Body of pancreas (tissue), 4 donors: ENCODE results near the gene DIDO1. TPM values are rescaled to one million over a fixed set of nuclear protein-coding genes. Genes with fewer than 3 reads are reported as not detected.

ENCODE experiments used
- ATAC-seq: fragments of 150-250 bp; one replicate; pipeline ENCODE4 v1.9.1; 2016
- DNase-seq, 4 donors: peaks; one replicate each; pipeline ENCODE4 v3.0.0-alpha.2; 2019
- H3K27ac ChIP-seq, 4 donors: fragments of 200-600 bp; sonication (generic); 1 replicate in 3 of 4; 2 replicates in 1 of 4; pipeline versions ENCODE4 v1.5.1 to v1.6.1; 2016 to 2019; ENCODE audit warnings: mild to moderate bottlenecking in 1 of 4, mixed read lengths in 1 of 4, moderate library complexity in 1 of 4
- H3K27me3 ChIP-seq, 2 donors: fragments of 200-600 bp; sonication (generic); one replicate each; pipeline ENCODE4 v1.6.0; 2016; ENCODE audit warnings: mild to moderate bottlenecking in 1 of 2
- H3K36me3 ChIP-seq, 2 donors: fragments of 200-600 bp; sonication (generic); replicated peaks in 1 of 2; 2 replicates each; pipeline ENCODE4 v1.5.1; 2016; ENCODE audit warnings: low read depth in 2 of 2; ENCODE audit not compliant: insufficient read depth in 1 of 2
- H3K4me1 ChIP-seq: fragments of 200-600 bp; sonication (generic); one replicate; pipeline ENCODE4 v1.6.0; 2016
- H3K4me3 ChIP-seq, 2 donors: fragments of 200-600 bp; sonication (generic); 1 replicate in 1 of 2; 2 replicates in 1 of 2; pipeline ENCODE4 v1.5.1; 2016 to 2019
- H3K9me3 ChIP-seq, 3 donors: fragments of 200-600 bp; sonication (generic); 1 replicate in 2 of 3; 2 replicates in 1 of 3; pipeline ENCODE4 v1.5.1; 2016
- POLR2A ChIP-seq, 3 donors: fragments of 450-650 bp; IDR thresholded peaks; one replicate each; pipeline ENCODE4 v1.6.1; 2016; ENCODE audit warnings: antibody characterized with exemption in 3 of 3, mild to moderate bottlenecking in 2 of 3
- WGBS, 2 donors: methylation state at CpG; one replicate each; pipeline ENCODE4 v1.1.5; 2017; 5-methylcytosine and 5-hydroxymethylcytosine counted together
- intact Hi-C: fragments of 100-400 bp; cut with DNase I; formaldehyde crosslinking; loops from one replicate; pipeline ENCODE4 v1.15.1; 2023
- total RNA-seq, 2 donors: library from RNA; depleted of rRNA; stranded (reverse); fragments of >200 nt; gene quantifications; one replicate each; pipeline ENCODE4 v1.1.0, GENCODE V29; 2016
- TF ChIP-seq, protein P1 (sequence below), 7 experiments: fragments of 450-650 bp in 4 of 7; fragments of 200-600 bp in 3 of 7; sonication (generic) in 3 of 7; IDR thresholded peaks; one replicate each; pipeline ENCODE4 v1.5.1; 2016 to 2019; ENCODE audit warnings: antibody characterized with exemption in 7 of 7

DIDO1 gene
- total RNA-seq, 2 donors from 2014 or later: 38.4 to 51.7 TPM

DNA sequence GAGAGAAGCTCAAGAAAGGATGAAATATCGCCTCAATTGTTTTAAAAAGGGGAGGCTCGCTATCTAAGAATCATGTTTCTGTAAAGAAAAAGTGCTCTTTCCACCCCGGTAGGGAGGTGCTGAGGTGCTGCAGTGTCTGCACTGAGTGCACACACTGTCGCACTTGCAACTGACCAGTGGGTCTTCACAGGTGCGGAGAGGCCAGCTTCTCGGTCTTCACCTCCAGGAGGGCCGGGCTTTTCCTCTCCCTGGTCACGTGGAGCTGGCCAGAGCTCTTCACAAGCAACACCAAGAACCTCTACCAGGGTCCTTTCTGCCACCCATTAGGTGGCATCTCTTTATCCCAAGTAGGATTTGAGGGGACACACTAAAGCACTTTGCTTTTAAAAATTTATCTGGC lies 36.9 kb downstream of the DIDO1 start:
- H3K4me3 ChIP-seq: no peak overlapping the region
- peaks cover 10% of the 10 kb centered on the region for H3K4me1 ChIP-seq
- WGBS, 2 donors: 93 to 97% methylated on average over 8 of the region's 8 CpGs
- DNase-seq (no peak), ATAC-seq (no peak)
- H3K27ac ChIP-seq: no peak overlapping the region
- TF ChIP-seq, protein P1, sequence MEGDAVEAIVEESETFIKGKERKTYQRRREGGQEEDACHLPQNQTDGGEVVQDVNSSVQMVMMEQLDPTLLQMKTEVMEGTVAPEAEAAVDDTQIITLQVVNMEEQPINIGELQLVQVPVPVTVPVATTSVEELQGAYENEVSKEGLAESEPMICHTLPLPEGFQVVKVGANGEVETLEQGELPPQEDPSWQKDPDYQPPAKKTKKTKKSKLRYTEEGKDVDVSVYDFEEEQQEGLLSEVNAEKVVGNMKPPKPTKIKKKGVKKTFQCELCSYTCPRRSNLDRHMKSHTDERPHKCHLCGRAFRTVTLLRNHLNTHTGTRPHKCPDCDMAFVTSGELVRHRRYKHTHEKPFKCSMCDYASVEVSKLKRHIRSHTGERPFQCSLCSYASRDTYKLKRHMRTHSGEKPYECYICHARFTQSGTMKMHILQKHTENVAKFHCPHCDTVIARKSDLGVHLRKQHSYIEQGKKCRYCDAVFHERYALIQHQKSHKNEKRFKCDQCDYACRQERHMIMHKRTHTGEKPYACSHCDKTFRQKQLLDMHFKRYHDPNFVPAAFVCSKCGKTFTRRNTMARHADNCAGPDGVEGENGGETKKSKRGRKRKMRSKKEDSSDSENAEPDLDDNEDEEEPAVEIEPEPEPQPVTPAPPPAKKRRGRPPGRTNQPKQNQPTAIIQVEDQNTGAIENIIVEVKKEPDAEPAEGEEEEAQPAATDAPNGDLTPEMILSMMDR (IDR thresholded peaks at IDR 0.05): no peak
- TF ChIP-seq POLR2A (IDR thresholded peaks at IDR 0.05): no peak
- H3K9me3 ChIP-seq: no peaks in the 10 kb centered on the region
- no peaks in the 10 kb centered on the region for H3K27me3 ChIP-seq
- H3K36me3 ChIP-seq: peaks cover 16 to 46% of the 10 kb centered on the region in 2 donors
- intact Hi-C loops: no loop called here

DNA sequence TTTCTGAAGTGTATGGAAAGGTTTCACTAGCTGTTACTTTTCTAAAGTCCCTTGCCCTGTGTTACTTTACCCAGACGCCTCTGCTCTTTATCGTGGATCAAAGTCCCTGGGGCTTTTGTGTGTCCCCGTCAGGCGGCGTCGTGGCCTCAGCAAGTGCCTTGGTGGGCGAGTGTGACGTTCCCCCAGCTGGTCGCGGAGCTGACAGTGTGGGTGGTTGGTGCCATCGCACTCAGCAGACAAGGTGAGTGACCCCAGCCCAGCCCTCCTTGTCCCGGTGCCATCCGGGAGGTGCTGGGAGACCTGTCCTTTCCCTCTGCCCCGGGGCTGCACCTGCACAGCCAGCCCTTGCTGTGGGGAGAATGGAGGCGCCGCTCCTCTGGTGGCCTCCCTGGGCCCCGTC lies 37.4 kb downstream of the DIDO1 start:
- Histone ChIP-seq H3K4me1 (peaks cover 10% of the 10 kb centered on the region), H3K36me3 (peaks cover 11 to 42% of the 10 kb centered on the region in 2 donors), H3K4me3 (no peak overlapping the region), H3K27ac (no peak overlapping the region), H3K27me3 (no peaks in the 10 kb centered on the region), H3K9me3 (no peaks in the 10 kb centered on the region)
- ATAC-seq: no peak
- intact Hi-C loops: no loop called here
- TF ChIP-seq POLR2A (IDR thresholded peaks at IDR 0.05): no peak
- TF ChIP-seq, protein P1 (IDR thresholded peaks at IDR 0.05): no peak
- no peak for DNase-seq
- WGBS, 2 donors: 96 to 97% methylated on average over 10 to 17 of the region's 17 CpGs

DNA sequence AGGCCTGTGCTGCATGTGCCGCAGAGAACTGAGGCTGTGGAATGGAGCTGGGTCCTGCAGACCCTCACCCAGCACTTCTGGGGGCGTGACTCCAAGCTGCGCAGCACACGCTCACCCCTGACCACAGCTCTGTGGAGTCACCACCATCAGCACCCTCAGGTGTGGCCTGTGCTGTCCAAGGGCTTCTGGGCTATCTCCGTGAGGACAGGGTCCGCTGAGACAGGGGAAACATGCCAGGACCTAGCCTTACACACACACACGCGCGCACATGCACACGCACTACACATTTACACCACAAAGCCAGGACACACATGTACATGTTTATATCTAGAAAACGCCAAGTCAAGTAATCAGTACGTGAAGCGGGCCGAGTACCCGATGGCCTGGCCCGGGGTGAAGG lies 37.9 kb downstream of the DIDO1 start:
- peaks cover 6 to 37% of the 10 kb centered on the region in 2 donors for H3K36me3 ChIP-seq
- peaks cover 10% of the 10 kb centered on the region for H3K4me1 ChIP-seq
- H3K27ac ChIP-seq: no peak overlapping the region
- TF ChIP-seq, protein P1 (IDR thresholded peaks at IDR 0.05): no peak
- TF ChIP-seq POLR2A (IDR thresholded peaks at IDR 0.05): no peak
- DNase-seq (no peak), ATAC-seq (no peak)
- 94 to 97% methylated on average over 10 to 16 of the region's 16 CpGs for WGBS, 2 donors
- H3K27me3 ChIP-seq: no peaks in the 10 kb centered on the region
- intact Hi-C loops: no loop called here
- no peak overlapping the region for H3K4me3 ChIP-seq
- no peaks in the 10 kb centered on the region for H3K9me3 ChIP-seq

GRCh38 chr20:62887860-62888239 lies 38.5 kb downstream of the DIDO1 start:
- Histone ChIP-seq H3K4me1 (peaks cover 10% of the 10 kb centered on the region), H3K4me3 (no peak overlapping the region), H3K9me3 (no peaks in the 10 kb centered on the region), H3K27ac (peak overlapping the region in 1 of 4 donors; percentile 7), H3K27me3 (no peaks in the 10 kb centered on the region), H3K36me3 (peaks cover 6 to 32% of the 10 kb centered on the region in 2 donors)
- ATAC-seq (no peak), DNase-seq (no peak)
- no peak for TF ChIP-seq POLR2A (IDR thresholded peaks at IDR 0.05)
- TF ChIP-seq, protein P1 (IDR thresholded peaks at IDR 0.05): no peak
- intact Hi-C loops: no loop called here
- WGBS, 2 donors: 83 to 92% methylated on average over 4 to 7 of the region's 7 CpGs

- Histone ChIP-seq H3K9me3 (no peaks in the 10 kb centered on the region), H3K27me3 (no peaks in the 10 kb centered on the region), H3K4me3 (no peak overlapping the region), H3K4me1 (peaks cover 10% of the 10 kb centered on the region), H3K27ac (peak overlapping the region in 2 of 4 donors; percentile 7 to 10), H3K36me3 (peaks cover 6 to 27% of the 10 kb centered on the region in 2 donors)
- DNase-seq: peak; percentile 45 to 67 (median 65)
- TF ChIP-seq, protein P1 (IDR thresholded peaks at IDR 0.05): no peak
- intact Hi-C loops: no loop called here
- WGBS, 2 donors: 56 to 65% methylated on average over 9 to 13 of the region's 13 CpGs
- ATAC-seq: peak; percentile 24
Measured at GRCh38 chr20:62887152-62887859, 39.0 kb downstream of the DIDO1 start.
